Ishikawa (cell line): ENCODE data around the gene ASAP3.

Experiments used
- CEBPB ChIP-seq: IDR thresholded peaks from 2 replicates; pipeline ENCODE4 v1.6.1; 2012
- CREB1 ChIP-seq: IDR thresholded peaks from 2 replicates; pipeline ENCODE4 v1.6.1; 2012; ENCODE audit warnings: low read depth
- EGR1 ChIP-seq: IDR thresholded peaks from 2 replicates; pipeline ENCODE4 v1.6.1; 2012
- EP300 ChIP-seq: IDR thresholded peaks from 2 replicates; pipeline ENCODE4 v1.6.1; 2012; ENCODE audit warnings: borderline replicate concordance
- FOXM1 ChIP-seq: IDR thresholded peaks from 2 replicates; pipeline ENCODE4 v1.6.1; 2012; ENCODE audit warnings: low read depth, borderline replicate concordance
- NFIC ChIP-seq: IDR thresholded peaks from 2 replicates; pipeline ENCODE4 v1.6.1; 2012
- RAD21 ChIP-seq: IDR thresholded peaks from 2 replicates; pipeline ENCODE4 v1.6.1; 2012; ENCODE audit warnings: low read depth
- TAF1 ChIP-seq: IDR thresholded peaks from 2 replicates; pipeline ENCODE4 v1.6.1; 2012; ENCODE audit warnings: low read depth, mild to moderate bottlenecking
- TCF12 ChIP-seq: IDR thresholded peaks from 2 replicates; pipeline ENCODE4 v1.6.1; 2012; ENCODE audit warnings: low read depth
- YY1 ChIP-seq: IDR thresholded peaks from 2 replicates; pipeline ENCODE4 v1.6.1; 2012; ENCODE audit warnings: low read depth
- ZBTB7A ChIP-seq: IDR thresholded peaks from 2 replicates; pipeline ENCODE4 v1.6.1; 2012; ENCODE audit warnings: low read depth
- TF ChIP-seq, protein P1 (sequence below): IDR thresholded peaks from 2 replicates; pipeline ENCODE4 v1.6.1; 2012
- TF ChIP-seq, protein P2 (sequence below): IDR thresholded peaks from 2 replicates; pipeline ENCODE4 v1.6.1; 2012; ENCODE audit warnings: low read depth, mild to moderate bottlenecking

DNA sequence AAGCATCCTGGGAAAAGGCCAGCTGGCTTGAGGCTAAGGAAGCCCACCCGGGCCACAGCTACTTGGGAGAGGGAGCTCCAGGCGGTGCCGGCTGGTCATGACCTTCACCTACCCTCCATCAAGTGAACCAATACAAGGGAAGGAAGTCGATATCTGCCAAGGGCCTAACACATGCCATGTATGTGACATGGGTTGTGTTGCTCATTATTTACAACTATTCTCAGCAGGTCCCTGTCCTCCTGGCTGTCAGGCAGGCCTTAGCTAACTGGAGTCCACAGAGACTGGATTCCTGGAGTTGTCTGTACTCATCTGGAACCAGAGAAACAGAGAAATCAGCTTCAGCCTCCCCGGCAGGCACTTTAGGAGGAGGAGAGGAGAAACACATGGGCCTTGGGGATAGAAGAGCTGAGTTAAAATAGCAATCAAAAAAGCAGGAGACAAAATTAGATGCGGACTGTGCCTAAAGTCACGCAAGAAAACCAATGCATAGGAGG is 75.1 kb downstream of the ASAP3 start:
- TF ChIP-seq EP300, result no peak
- no peak for TF ChIP-seq TAF1
- no peak for TF ChIP-seq RAD21
- TF ChIP-seq, protein P1, sequence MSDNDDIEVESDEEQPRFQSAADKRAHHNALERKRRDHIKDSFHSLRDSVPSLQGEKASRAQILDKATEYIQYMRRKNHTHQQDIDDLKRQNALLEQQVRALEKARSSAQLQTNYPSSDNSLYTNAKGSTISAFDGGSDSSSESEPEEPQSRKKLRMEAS, result no peak
- TF ChIP-seq TCF12, result no peak
- no peak for TF ChIP-seq YY1
- TF ChIP-seq, protein P2, sequence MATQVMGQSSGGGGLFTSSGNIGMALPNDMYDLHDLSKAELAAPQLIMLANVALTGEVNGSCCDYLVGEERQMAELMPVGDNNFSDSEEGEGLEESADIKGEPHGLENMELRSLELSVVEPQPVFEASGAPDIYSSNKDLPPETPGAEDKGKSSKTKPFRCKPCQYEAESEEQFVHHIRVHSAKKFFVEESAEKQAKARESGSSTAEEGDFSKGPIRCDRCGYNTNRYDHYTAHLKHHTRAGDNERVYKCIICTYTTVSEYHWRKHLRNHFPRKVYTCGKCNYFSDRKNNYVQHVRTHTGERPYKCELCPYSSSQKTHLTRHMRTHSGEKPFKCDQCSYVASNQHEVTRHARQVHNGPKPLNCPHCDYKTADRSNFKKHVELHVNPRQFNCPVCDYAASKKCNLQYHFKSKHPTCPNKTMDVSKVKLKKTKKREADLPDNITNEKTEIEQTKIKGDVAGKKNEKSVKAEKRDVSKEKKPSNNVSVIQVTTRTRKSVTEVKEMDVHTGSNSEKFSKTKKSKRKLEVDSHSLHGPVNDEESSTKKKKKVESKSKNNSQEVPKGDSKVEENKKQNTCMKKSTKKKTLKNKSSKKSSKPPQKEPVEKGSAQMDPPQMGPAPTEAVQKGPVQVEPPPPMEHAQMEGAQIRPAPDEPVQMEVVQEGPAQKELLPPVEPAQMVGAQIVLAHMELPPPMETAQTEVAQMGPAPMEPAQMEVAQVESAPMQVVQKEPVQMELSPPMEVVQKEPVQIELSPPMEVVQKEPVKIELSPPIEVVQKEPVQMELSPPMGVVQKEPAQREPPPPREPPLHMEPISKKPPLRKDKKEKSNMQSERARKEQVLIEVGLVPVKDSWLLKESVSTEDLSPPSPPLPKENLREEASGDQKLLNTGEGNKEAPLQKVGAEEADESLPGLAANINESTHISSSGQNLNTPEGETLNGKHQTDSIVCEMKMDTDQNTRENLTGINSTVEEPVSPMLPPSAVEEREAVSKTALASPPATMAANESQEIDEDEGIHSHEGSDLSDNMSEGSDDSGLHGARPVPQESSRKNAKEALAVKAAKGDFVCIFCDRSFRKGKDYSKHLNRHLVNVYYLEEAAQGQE, result no peak
- no peak for TF ChIP-seq NFIC
- TF ChIP-seq CREB1, result no peak
- no peak for TF ChIP-seq FOXM1
- TF ChIP-seq ZBTB7A, result no peak
- TF ChIP-seq EGR1, result no peak
- TF ChIP-seq CEBPB, result no peak
